BLaER1 treated with 17β-estradiol and CSF1 and Interleukin-3, amounts not matched to agents 10 nM and 100 nM (cell line): ENCODE data around the gene HOXC9.

Source experiments
- H3K27ac ChIP-seq, 11 experiments: shearing (Covaris generic); formaldehyde crosslinking; 2 replicates each; pipeline ENCODE4 v1.8.1; 2022
- H3K27me3 ChIP-seq, 11 experiments: shearing (Covaris generic); formaldehyde crosslinking; 2 replicates each; pipeline ENCODE4 v1.8.1; 2022
- H3K36me3 ChIP-seq, 11 experiments: shearing (Covaris generic); formaldehyde crosslinking; 2 replicates each; pipeline ENCODE4 v1.8.1; 2022
- H3K4me1 ChIP-seq, 10 experiments: shearing (Covaris generic); formaldehyde crosslinking; 2 replicates each; pipeline ENCODE4 v1.8.1; 2022
- H3K4me2 ChIP-seq, 11 experiments: shearing (Covaris generic); formaldehyde crosslinking; 2 replicates each; pipeline ENCODE4 v1.8.1; 2022
- H3K4me3 ChIP-seq, 10 experiments: shearing (Covaris generic); formaldehyde crosslinking; 2 replicates each; pipeline ENCODE4 v1.8.1; 2022
- H3K9ac ChIP-seq, 11 experiments: shearing (Covaris generic); formaldehyde crosslinking; 2 replicates each; pipeline ENCODE4 v1.8.1; 2022
- H3K9me3 ChIP-seq, 11 experiments: shearing (Covaris generic); formaldehyde crosslinking; replicated peaks in 1 of 11; 2 replicates each; pipeline ENCODE4 v1.8.1; 2022
- H4K20me1 ChIP-seq, 11 experiments: shearing (Covaris generic); formaldehyde crosslinking; 2 replicates each; pipeline ENCODE4 v1.8.1; 2022
- Cebpa-rat ChIP-seq, 11 experiments: shearing (Covaris generic); IDR thresholded peaks; 2 replicates each; pipeline ENCODE4 v1.8.1; 2022

Gene HOXC9

DNA sequence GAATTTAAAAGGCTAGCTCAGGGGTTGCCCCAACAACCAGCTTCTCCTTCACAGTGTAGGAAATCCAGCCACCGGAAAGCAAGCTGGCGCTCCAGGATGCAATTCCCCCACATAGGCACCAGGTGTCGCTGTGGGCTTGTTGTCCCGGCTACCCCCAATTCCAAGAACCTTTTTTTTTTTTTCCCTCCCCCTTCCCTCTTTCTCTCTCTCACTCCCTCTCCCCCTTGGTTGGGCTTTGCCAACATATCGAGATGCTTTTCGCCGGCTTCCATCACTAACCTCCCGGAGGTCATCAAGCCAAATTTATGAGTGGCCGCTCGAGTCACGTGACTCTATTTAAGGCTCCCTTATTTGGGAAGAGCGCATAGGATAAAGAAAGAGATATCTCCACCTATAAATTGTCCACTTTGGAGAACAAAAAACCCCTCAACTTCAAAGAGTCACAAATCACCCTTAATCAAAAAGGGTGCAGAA is 32.7 kb downstream of the HOXC9 start, which contains the start of gene HOXC5:
Gene HOXC5 (plus strand): TSS at position 424 of the 474 bp plus-strand sequence. CDS start 73 bp downstream, outside the sequence.
- peaks cover 0 to 89% (median 62%) of the 10 kb centered on the region in 11 experiments; a peak in 17 of 22 replicates for H4K20me1 ChIP-seq
- peaks cover 17 to 43% (median 27%) of the 10 kb centered on the region in 11 experiments for H3K9me3 ChIP-seq
- H3K27ac ChIP-seq = no peak within 1 kb of the TSS
- no peak for TF ChIP-seq Cebpa-rat (IDR thresholded peaks at IDR 0.05)
- no peak within 1 kb of the TSS for H3K4me2 ChIP-seq
- peak within 1 kb of the TSS in 7 of 10 experiments; percentile 0 to 58 (median 27); a peak in 9 of 20 replicates for H3K4me3 ChIP-seq
- peaks cover 100% of the 10 kb centered on the region in 11 experiments for H3K27me3 ChIP-seq
- no peaks in the 10 kb centered on the region for H3K36me3 ChIP-seq
- H3K4me1 ChIP-seq = peaks cover 0 to 10% (median 8%) of the 10 kb centered on the region in 10 experiments; a peak in 8 of 20 replicates
- no peak within 1 kb of the TSS for H3K9ac ChIP-seq

DNA sequence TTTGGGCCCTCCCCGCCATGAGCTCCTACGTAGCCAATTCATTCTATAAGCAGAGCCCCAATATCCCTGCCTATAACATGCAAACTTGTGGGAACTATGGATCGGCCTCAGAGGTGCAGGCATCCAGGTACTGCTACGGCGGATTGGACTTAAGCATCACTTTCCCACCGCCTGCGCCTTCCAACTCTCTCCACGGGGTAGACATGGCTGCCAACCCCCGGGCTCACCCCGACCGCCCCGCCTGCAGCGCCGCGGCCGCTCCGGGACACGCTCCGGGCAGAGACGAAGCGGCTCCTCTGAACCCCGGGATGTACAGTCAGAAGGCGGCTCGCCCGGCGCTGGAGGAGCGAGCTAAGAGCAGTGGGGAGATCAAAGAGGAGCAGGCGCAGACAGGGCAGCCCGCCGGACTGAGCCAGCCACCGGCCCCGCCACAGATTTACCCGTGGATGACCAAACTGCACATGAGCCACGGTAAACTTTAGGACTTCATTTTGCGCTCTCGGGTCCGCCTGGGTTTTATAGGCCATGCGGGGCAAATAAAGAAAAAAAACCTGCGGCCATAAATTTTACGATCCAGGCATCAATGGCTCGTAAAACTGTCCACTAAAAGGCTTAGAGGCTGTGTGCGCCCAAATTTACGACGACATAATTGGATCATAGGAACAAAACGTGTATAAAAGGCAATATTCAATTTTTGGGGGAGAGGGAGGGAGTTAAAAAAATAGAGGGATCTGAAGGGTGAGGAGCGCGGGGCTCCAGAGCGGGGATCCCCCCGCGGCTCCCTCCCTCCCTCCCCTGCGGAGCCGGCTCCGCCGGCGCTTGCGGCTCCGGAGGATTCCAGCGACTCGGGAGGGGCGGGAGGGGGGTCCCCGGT is 33.4 kb downstream of the HOXC9 start:
- Histone ChIP-seq H3K36me3 (no peaks in the 10 kb centered on the region), H3K9me3 (peaks cover 17 to 43% (median 27%) of the 10 kb centered on the region in 11 experiments), H3K27me3 (peaks cover 100% of the 10 kb centered on the region in 11 experiments), H4K20me1 (peaks cover 0 to 88% (median 56%) of the 10 kb centered on the region in 11 experiments; a peak in 17 of 22 replicates), H3K4me1 (peaks cover 0 to 10% (median 8%) of the 10 kb centered on the region in 10 experiments; a peak in 8 of 20 replicates), H3K27ac (no peak overlapping the region), H3K9ac (no peak overlapping the region), H3K4me2 (no peak overlapping the region), H3K4me3 (peak overlapping the region in 7 of 10 experiments; percentile 0 to 58 (median 27); a peak in 9 of 20 replicates)
- no peak for TF ChIP-seq Cebpa-rat (IDR thresholded peaks at IDR 0.05)

DNA sequence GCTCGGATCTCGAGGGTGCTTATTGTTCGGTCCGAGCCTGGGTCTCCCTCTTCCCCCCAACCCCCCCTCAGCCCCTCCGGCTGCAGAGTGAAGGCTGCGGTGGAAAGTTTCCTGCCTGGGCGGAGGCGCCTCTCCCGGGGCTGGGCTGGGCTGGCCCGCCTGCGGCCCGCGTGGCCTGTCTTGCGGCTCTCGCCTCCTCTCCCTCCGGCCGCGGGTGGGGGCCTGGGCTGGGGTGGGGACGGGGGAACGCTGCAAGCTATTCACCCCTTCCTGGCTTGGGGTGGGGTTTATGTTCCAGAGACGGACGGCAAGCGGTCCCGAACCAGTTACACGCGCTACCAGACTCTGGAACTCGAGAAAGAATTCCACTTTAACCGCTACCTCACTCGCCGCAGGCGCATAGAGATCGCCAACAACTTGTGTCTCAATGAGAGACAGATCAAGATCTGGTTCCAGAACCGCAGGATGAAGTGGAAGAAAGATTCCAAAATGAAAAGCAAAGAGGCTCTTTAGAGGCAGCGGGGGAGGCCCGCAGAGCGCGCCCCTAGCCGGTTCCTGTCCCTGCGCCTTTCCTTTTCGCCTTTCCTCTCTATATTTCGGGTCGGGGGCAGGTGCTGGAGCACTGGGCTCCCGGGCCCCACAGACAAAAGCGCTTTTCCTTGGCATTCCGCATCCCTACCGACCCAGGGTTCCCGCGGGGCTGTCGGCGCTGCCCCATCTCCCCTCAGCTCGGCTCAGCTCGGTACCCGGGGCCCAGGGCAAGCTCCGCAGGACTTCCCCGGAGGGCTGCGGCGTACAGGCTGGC is 34.2 kb downstream of the HOXC9 start:
- Histone ChIP-seq H3K4me2 (no peak overlapping the region), H3K4me1 (peaks cover 0 to 10% (median 8%) of the 10 kb centered on the region in 10 experiments; a peak in 8 of 20 replicates), H4K20me1 (peaks cover 0 to 89% (median 52%) of the 10 kb centered on the region in 11 experiments; a peak in 17 of 22 replicates), H3K36me3 (no peaks in the 10 kb centered on the region), H3K27ac (no peak overlapping the region), H3K9me3 (peaks cover 17 to 43% (median 27%) of the 10 kb centered on the region in 11 experiments), H3K4me3 (no peak overlapping the region), H3K9ac (no peak overlapping the region), H3K27me3 (peaks cover 100% of the 10 kb centered on the region in 11 experiments)
- TF ChIP-seq Cebpa-rat (IDR thresholded peaks at IDR 0.05) = no peak

DNA sequence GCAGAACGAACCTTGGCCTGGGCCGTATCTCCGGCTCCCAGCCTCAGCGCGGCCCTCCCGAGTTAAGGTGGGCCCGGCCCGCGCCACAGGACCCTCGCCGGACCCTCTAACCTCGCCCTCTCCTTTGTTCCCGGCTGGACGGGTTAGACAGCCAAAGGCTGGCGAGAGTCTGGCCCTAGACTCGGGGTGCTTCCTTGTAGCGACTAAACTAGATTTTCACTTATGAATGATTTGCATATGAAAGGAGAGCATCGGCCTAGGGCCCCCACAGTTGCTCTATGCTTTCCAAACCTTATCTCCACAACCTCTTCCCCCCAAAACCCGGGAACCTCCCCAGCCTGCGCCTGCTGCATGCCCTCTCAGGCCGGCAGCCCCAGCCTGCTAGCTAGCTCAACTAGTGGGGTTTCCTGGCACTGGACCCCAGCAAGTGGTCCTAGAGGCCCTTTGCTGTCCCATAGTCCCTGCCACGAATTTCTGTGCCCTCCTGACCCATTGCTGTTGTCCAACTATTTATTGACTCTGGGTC is 34.9 kb downstream of the HOXC9 start:
- peaks cover 0 to 10% (median 8%) of the 10 kb centered on the region in 10 experiments; a peak in 8 of 20 replicates for H3K4me1 ChIP-seq
- peaks cover 100% of the 10 kb centered on the region in 11 experiments for H3K27me3 ChIP-seq
- H4K20me1 ChIP-seq = peaks cover 0 to 90% (median 57%) of the 10 kb centered on the region in 11 experiments; a peak in 17 of 22 replicates
- H3K27ac ChIP-seq = no peak overlapping the region
- H3K36me3 ChIP-seq = no peaks in the 10 kb centered on the region
- no peak overlapping the region for H3K4me2 ChIP-seq
- TF ChIP-seq Cebpa-rat (IDR thresholded peaks at IDR 0.05) = no peak
- no peak overlapping the region for H3K9ac ChIP-seq
- H3K4me3 ChIP-seq = no peak overlapping the region
- peaks cover 18 to 48% (median 31%) of the 10 kb centered on the region in 11 experiments for H3K9me3 ChIP-seq

DNA sequence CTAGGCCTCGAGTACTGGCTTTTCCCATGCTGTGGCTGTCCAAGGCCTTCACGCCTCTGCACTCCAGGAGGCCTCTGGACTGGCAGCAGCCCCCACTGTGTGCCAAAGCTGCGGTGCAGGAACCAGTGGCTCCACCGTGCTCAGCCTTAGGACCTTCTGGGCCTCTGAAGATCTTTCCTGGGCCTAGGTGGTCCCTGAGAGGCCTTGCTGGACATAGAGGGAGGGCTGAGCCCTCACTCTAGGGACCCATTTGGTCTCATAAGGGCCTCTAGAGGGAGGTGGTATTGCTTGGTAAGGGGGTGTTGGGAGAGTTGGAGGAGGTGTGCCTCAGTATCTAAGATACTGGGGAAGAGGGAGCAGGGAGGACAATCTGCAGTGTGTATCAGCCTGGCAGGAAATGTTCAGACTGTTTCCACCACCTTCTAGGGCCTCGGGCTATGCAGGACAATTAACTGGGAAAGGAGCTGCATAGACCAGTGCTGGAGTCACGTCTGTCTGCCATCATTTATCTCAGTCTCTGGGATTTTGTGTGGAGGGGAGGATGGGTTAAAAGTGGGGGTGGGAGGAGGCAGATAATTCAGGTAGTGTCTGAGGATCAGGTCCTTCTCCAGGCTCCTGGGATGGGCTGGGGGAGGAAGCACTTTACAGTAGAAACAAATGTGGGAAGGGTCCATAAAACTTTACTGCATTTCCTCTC is 35.8 kb downstream of the HOXC9 start:
- Histone ChIP-seq H3K4me3 (no peak overlapping the region), H3K4me2 (no peak overlapping the region), H3K27me3 (peaks cover 100% of the 10 kb centered on the region in 11 experiments), H3K27ac (no peak overlapping the region), H3K4me1 (peaks cover 0 to 10% (median 8%) of the 10 kb centered on the region in 10 experiments; a peak in 8 of 20 replicates), H4K20me1 (peaks cover 0 to 82% (median 56%) of the 10 kb centered on the region in 11 experiments; a peak in 17 of 22 replicates), H3K9me3 (peaks cover 23 to 54% (median 39%) of the 10 kb centered on the region in 11 experiments), H3K9ac (no peak overlapping the region), H3K36me3 (no peaks in the 10 kb centered on the region)
- TF ChIP-seq Cebpa-rat (IDR thresholded peaks at IDR 0.05) = no peak

DNA sequence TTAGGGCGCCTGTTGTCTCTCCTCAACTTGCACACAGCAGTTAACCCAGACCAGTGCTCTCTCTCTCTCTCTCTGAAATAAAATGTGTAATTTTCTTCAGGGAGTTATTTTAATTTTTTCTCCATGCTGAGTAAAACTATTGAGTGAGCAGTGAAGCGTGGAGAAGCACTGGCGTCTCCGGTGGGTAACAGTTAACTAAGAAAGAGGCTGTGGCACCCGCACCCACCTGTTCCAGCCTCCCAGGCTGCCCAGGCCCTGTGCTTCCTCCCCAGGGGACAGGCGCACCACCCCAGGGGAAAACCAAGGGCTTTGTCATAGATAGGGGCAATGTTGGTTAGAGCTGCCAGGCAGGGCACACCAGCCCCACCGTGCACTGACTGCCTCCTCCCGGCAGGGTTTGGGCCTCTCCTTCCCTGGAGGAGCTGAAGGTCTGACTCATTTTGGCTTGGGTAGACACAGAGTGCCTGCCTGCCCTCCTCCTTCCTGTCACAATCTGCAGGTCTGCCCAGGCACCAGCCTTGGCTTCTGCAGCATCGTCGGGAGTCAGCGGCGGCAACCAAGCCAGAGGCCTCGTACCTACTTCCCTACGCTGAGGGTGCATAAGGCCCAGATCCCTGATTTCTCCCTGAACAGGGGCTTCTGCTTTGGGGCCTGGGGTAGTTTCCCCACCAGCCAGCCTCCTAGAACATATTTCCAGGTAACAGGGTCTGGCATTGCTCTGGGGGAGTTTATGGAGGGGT is 36.8 kb downstream of the HOXC9 start:
- Histone ChIP-seq H3K9me3 (peaks cover 18 to 47% (median 29%) of the 10 kb centered on the region in 11 experiments), H3K27me3 (peaks cover 100% of the 10 kb centered on the region in 11 experiments), H3K4me1 (peaks cover 0 to 10% (median 8%) of the 10 kb centered on the region in 10 experiments; a peak in 8 of 20 replicates), H4K20me1 (peaks cover 0 to 78% (median 45%) of the 10 kb centered on the region in 11 experiments; a peak in 17 of 22 replicates), H3K4me3 (no peak overlapping the region), H3K27ac (no peak overlapping the region), H3K4me2 (peak overlapping the region in 6 of 11 experiments; percentile 7 to 48 (median 30); a peak in 6 of 22 replicates), H3K36me3 (no peaks in the 10 kb centered on the region), H3K9ac (no peak overlapping the region)
- no peak for TF ChIP-seq Cebpa-rat (IDR thresholded peaks at IDR 0.05)
